LNCaP clone FGC (cell line): Measurements from ENCODE around the gene TTC12.

Source experiments
- DNase-seq: peaks from one replicate; pipeline ENCODE4 v3.0.0-alpha.2; 2011; ENCODE audit warnings: low read depth
- H3K4me3 ChIP-seq: 2 replicates; pipeline ENCODE4 v1.5.1; 2011; ENCODE audit warnings: mild to moderate bottlenecking, low read depth, low read length, control low read depth
- TF ChIP-seq, protein P1 (sequence below): IDR thresholded peaks from 2 replicates; pipeline ENCODE4 v1.5.1; 2012; ENCODE audit warnings: mild to moderate bottlenecking; ENCODE audit not compliant: control insufficient read depth, insufficient read depth; ENCODE audit errors: extremely low read depth

TTC12 gene

GRCh38 chr11:113311536-113311935 is 2.8 kb upstream of the TTC12 start:
- TF ChIP-seq, protein P1, sequence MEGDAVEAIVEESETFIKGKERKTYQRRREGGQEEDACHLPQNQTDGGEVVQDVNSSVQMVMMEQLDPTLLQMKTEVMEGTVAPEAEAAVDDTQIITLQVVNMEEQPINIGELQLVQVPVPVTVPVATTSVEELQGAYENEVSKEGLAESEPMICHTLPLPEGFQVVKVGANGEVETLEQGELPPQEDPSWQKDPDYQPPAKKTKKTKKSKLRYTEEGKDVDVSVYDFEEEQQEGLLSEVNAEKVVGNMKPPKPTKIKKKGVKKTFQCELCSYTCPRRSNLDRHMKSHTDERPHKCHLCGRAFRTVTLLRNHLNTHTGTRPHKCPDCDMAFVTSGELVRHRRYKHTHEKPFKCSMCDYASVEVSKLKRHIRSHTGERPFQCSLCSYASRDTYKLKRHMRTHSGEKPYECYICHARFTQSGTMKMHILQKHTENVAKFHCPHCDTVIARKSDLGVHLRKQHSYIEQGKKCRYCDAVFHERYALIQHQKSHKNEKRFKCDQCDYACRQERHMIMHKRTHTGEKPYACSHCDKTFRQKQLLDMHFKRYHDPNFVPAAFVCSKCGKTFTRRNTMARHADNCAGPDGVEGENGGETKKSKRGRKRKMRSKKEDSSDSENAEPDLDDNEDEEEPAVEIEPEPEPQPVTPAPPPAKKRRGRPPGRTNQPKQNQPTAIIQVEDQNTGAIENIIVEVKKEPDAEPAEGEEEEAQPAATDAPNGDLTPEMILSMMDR: no peak
- no peak overlapping the region for H3K4me3 ChIP-seq
- no peak for DNase-seq

- TF ChIP-seq, protein P1: no peak
- no peak for DNase-seq
- H3K4me3 ChIP-seq: peak overlapping the region; percentile 81
Observed at GRCh38 chr11:113313601-113314000, 782 bp upstream of the TTC12 start.

- TF ChIP-seq, protein P1: no peak
- peak overlapping the region; percentile 81 for H3K4me3 ChIP-seq
- no peak for DNase-seq
Observed at GRCh38 chr11:113314065-113314388, 356 bp upstream of the TTC12 start.

- TF ChIP-seq, protein P1: no peak
- H3K4me3 ChIP-seq: peak overlapping the region; percentile 81
- no peak for DNase-seq
Observed at GRCh38 chr11:113315811-113316210, 1.4 kb downstream of the TTC12 start.

- H3K4me3 ChIP-seq: no peak overlapping the region
- TF ChIP-seq, protein P1: no peak
- no peak for DNase-seq
Observed at GRCh38 chr11:113316256-113316655, 1.9 kb downstream of the TTC12 start.

DNA sequence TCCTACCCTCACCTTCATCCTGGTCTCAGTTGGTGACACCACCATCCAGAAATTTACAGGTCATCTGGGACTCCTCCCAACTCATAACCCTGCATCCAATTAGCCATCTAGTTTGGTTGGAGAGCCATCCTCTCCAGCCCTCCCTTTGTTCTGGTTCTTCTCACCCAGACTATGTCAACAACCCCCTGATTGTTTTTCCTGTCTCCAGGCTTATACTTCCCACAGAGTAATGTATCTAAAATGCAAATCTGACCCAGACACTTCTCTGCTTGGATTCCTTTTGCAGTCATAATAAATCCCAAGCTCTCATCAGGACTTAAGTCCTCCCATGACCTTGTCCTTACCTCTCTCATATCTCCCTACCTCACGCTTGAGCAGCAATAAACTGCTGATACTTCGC is 3.0 kb downstream of the TTC12 start:
- TF ChIP-seq, protein P1: no peak
- no peak for DNase-seq
- no peak overlapping the region for H3K4me3 ChIP-seq

DNA sequence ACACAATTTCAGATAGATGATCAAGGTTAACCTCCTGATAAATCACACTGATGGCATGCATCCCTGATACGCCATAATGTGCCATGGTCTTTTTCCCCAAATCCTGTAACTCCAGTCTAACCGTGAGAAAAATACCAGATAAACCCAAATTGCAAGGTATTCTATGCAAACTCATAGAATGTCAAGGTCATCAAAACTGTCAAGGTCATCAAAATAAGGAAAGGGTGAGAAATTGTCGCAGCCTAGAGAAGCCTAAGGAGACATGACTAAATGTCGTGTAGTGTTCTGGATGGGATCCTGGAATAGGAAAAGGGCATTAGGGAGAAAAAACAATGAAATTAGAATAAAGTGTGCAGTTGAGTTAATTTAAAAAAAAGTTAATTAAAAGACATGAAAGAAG is 4.7 kb downstream of the TTC12 start:
- TF ChIP-seq, protein P1: no peak
- no peak overlapping the region for H3K4me3 ChIP-seq

More for the DNA sequence above, 4.7 kb downstream of the TTC12 start:
- DNase-seq: no peak
